KBM-7 (cell line): Measurements from ENCODE around the gene SCYL2.
"Not testable (repeated sequence)": the region's sequence is repeated elsewhere in the genome, so short reads cannot be mapped to it uniquely, and the experiment has no call there.

Experiments used
- DNase-seq: peaks from one replicate; pipeline ENCODE4 v3.0.0-alpha.2; 2015
- in situ Hi-C: fragments of 300-500 bp; cut with MboI; formaldehyde crosslinking; loops from 2 replicates; pipeline ENCODE4 v1.14.3; 2020; ENCODE audit warnings: low sequenced_read_pairs, low pct_unique_long_range_greater_than_20kb, mixed read lengths

Gene SCYL2

GRCh38 chr12:100303831-100304230 is 36.9 kb downstream of the SCYL2 start:
- in situ Hi-C loops: no loop called here
- DNase-seq: no peak

GRCh38 chr12:100304334-100304733 is 37.4 kb downstream of the SCYL2 start:
- DNase-seq, in situ Hi-C loops: not testable (repeated sequence)

- DNase-seq, in situ Hi-C loops: not testable (repeated sequence)
Observed at GRCh38 chr12:100308138-100308537, 41.2 kb downstream of the SCYL2 start.

- no peak for DNase-seq
- in situ Hi-C loops: no loop called here
Observed at GRCh38 chr12:100311317-100311716, 44.3 kb downstream of the SCYL2 start.

GRCh38 chr12:100317371-100317770 is 50.4 kb downstream of the SCYL2 start:
- DNase-seq: no peak
- in situ Hi-C loops: no loop called here

- DNase-seq: no peak
- in situ Hi-C loops: no loop called here
Observed at GRCh38 chr12:100324498-100324897, 57.5 kb downstream of the SCYL2 start.

GRCh38 chr12:100326208-100326607 is 59.2 kb downstream of the SCYL2 start:
- DNase-seq: no peak
- in situ Hi-C loops: no loop called here

GRCh38 chr12:100329800-100330199 is 62.8 kb downstream of the SCYL2 start:
- no peak for DNase-seq
- in situ Hi-C loops: no loop called here

GRCh38 chr12:100331871-100332270 is 64.9 kb downstream of the SCYL2 start:
- no peak for DNase-seq
- in situ Hi-C loops: no loop called here

GRCh38 chr12:100332852-100333251 is 65.9 kb downstream of the SCYL2 start:
- DNase-seq: no peak
- in situ Hi-C loops: no loop called here

GRCh38 chr12:100337299-100337698 is 70.3 kb downstream of the SCYL2 start:
- DNase-seq: no peak

GRCh38 chr12:100337727-100338126 is 70.8 kb downstream of the SCYL2 start:
- in situ Hi-C loops: no loop called here
- no peak for DNase-seq

More at GRCh38 chr12:100337299-100337698, 70.3 kb downstream of the SCYL2 start:
- in situ Hi-C loops: no loop called here

GRCh38 chr12:100339071-100339470 is 72.1 kb downstream of the SCYL2 start:
- DNase-seq: no peak
- in situ Hi-C loops: no loop called here

GRCh38 chr12:100342897-100343296 is 75.9 kb downstream of the SCYL2 start:
- in situ Hi-C loops, DNase-seq: not testable (repeated sequence)

- in situ Hi-C loops: not testable (repeated sequence)
Observed at GRCh38 chr12:100344351-100344750, 77.4 kb downstream of the SCYL2 start.

GRCh38 chr12:100345020-100345767 is 78.2 kb downstream of the SCYL2 start:
- no peak for DNase-seq
- in situ Hi-C loops: no loop called here

More at GRCh38 chr12:100344351-100344750, 77.4 kb downstream of the SCYL2 start:
- DNase-seq: not testable (repeated sequence)

- DNase-seq: peak; percentile 10
- in situ Hi-C loops: no loop called here
Observed at GRCh38 chr12:100346660-100347059, 79.7 kb downstream of the SCYL2 start.

- DNase-seq: peak; percentile 40
- in situ Hi-C loops: no loop called here
Observed at GRCh38 chr12:100348657-100349454, 81.9 kb downstream of the SCYL2 start.

GRCh38 chr12:100356644-100357223 is 89.8 kb downstream of the SCYL2 start, which contains the start of gene SLC17A8:
Gene SLC17A8, plus strand, starts transcription at chr12:100357074. Its CDS starts 318 bp downstream, at chr12:100357392.
- in situ Hi-C loops: no loop called here
- no peak for DNase-seq

GRCh38 chr12:100359248-100359647 is 92.3 kb downstream of the SCYL2 start:
- in situ Hi-C loops: no loop called here

More at GRCh38 chr12:100359248-100359647, 92.3 kb downstream of the SCYL2 start:
- DNase-seq: no peak
